Measurements from ENCODE around the gene GALNT12. TPM values are rescaled to one million over a fixed set of nuclear protein-coding genes. Genes with fewer than 3 reads are reported as not detected.

Gene GALNT12
- total RNA-seq, 1 donor from 2014 or later = 11.1 TPM

DNA sequence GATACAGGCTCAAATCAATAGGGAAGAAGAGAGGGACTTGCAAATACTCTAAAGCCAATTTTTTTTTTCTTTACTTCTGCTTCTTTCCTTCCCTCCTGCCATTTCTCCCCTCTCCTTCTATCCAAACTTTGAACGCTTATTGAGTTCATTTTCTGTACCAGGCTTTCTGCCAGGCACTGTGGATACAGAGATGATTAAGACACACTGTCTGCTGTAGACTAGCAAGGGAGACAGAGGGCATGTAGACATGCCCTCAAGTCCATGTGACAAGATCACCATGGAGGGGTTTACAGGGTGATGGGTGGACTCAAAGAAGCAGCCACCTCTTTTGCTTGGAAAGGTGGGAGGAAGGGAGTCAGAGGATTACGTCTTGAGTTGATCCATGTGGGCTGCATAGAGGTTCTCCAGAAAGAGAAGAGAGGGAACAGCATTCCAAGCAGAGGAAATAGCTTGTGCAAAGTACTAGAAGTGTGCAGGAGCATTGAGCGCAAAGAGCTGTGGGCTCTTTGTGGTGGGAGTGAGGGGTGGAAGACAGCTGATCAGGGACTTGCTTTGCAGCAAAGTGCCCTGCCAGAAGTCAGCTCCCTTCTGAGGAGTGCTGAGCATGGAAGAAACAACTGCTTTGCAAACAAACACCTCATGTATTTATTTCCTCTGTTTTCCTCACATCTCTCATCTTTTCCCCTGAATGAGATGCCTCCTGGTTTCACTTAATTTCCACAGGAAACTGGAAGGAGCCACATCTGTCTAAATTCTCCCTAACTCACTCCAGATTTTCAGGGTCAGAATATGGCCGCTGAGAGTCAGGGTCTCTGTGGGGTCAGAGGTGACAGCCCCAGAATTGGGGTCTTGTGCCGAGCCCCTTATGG lies 71.9 kb downstream of the GALNT12 start:
- no peak for DNase-seq (ENCODE audit: low spot score)

DNA sequence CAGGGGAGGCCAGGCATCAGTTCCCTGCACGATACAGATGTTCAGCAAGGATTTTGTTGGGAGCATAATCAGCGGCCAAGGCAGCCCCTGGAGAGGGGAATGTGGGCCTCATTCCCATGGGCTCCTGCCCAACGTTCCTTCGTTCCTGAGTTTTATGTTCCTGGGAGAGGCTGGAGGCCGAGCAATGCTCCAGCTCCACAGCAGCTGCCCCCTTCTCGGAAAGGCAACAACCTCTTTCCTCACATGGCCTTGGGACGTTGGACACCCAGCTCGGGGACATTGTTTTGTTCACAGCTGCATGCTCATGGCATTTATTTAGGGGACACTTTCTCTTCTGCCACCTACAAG lies 72.5 kb downstream of the GALNT12 start:
- DNase-seq (ENCODE audit: low spot score) = peak; percentile 72

DNA sequence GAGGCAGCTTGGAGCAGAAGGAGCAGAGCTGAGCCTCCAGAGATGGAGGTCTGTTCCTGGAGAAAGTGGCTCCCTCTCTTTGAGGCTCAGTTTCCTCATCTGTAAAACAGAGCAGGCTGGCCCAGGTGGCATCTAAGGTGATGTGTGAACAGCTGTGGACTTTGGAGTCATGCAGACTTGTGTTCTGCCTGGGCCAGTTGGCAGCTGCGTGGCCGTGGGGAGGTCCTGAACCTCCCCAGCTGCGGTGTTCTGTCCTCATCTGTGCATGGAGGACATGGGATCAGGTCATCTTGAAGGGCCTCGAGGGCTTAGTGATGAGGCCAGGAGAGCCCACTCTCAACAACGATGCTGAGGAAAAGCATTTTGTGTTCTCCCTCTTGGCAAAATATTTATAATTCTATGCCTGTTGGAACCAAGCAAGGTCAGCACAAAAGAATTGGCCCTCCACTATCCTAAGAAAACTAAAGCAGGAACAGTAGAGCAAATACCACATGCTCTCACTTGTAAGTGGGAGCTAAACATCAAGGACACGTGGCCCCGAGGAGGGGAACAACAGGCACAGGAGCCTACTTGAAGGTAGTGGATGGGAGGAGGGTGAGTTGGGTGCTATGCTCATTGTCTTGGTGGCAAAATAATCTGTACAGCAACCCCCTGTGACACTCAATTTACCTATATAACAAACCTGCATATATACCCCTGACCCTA lies 73.0 kb downstream of the GALNT12 start:
- DNase-seq (ENCODE audit: low spot score) = no peak

DNA sequence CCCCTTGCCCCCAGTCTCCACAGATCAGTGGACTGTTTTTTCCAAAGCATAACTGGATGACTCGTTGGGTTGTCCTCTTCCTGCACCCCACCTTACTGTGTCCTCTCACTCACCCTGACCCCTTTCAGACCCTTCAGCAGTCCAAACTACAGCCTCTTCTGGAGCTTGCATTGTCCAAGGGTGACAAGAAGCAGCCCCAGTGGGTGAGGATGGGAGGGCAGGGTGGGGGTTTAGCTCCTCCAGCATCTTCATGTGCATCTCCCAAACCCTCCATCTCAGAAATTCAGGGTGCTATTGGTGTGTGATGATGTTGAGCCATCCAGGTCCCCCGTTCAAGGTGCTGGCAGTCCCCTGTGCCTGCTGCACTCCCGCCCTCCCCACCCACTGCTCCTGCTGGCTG lies 73.9 kb downstream of the GALNT12 start:
- no peak for DNase-seq (ENCODE audit: low spot score)

DNA sequence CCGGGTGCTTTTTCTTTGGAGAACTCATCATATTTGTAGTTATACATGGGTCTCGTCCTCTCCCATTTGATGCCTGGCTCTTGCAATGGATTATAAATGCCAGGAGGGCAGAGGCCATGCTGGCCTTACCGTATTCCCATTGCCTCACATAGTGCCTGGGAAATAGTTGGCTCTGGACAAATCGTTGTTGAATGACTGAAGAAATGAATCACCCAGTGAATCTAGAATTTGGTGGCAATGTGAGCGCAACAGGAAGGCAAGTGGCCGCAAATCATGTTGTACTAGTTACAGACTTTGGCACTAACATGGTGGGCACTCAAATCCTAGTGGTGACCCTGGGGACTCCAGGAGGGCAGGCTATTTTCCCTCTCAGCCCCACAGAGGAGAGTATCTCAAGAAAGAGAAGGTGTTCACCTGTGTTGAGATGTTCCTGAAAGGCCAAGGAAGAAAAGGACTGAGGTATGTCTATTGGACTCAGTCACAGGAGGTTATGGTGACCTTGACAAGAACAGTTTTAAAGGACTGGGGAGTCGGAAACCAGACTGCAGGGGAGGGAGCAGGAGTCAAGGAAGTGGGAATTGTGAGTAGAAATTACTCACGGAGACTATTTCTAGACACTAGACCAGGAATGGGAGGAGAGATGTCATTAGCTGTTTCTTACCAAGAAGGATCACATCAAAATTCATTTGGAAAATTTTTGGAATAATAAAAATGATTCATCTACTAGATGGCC lies 74.5 kb downstream of the GALNT12 start:
- DNase-seq (ENCODE audit: low spot score) = no peak

DNA sequence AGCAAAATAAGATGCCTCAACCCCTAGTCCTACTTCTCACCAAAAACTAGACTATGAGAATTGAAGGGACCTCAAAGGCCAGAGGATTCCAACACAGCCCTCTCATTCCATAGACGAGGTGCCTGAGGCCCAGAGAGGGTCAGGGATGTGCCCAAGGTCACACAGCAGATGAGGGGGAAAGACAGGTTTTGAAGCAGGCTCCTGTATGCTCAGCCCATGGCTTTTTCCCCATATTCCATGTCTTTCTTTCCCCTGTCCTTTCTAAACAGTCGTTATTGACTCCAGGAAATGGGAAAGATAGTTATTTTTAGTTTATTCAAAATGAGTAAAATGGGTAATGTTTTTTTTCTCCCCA lies 75.1 kb downstream of the GALNT12 start:
- DNase-seq (ENCODE audit: low spot score) = no peak

DNA sequence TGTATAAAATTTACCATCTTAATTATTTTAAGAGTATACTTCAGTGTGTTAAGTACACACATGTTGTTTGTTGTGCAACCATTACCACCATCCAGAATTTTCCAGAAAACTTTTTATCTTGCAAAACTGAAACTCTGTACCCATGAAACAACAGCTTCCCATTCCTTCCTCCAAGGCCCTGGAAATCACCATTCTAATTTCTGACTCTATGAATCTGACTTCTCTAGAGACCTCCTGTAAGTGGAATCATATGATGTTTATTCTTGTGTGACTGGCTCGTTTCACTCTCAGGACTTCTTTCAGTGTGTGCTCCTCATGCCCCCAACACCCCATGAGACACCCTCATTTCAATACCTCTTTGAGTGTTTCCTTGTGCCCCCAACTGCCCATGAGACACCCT lies 75.8 kb downstream of the GALNT12 start:
- DNase-seq (ENCODE audit: low spot score) = no peak

DNA sequence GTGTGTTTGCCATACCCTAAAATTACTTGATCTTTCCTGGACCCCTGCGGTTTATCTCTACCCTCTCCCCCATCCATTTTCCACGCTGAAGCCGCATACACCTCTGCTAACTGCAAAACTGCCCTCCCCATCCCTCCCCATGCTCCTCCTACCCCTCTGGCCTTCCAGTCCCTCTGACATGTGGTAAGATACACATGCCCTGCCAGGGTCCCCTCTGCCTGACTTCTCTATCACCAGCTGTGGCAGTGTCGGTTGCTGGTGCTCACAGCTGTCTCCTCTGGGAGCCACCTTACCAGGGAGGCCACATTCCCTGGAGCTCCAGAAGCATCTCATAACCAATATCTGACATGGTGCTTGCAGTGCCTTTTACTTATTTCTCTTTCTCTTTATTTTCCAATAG lies 77.4 kb downstream of the GALNT12 start:
- DNase-seq (ENCODE audit: low spot score) = no peak

DNA sequence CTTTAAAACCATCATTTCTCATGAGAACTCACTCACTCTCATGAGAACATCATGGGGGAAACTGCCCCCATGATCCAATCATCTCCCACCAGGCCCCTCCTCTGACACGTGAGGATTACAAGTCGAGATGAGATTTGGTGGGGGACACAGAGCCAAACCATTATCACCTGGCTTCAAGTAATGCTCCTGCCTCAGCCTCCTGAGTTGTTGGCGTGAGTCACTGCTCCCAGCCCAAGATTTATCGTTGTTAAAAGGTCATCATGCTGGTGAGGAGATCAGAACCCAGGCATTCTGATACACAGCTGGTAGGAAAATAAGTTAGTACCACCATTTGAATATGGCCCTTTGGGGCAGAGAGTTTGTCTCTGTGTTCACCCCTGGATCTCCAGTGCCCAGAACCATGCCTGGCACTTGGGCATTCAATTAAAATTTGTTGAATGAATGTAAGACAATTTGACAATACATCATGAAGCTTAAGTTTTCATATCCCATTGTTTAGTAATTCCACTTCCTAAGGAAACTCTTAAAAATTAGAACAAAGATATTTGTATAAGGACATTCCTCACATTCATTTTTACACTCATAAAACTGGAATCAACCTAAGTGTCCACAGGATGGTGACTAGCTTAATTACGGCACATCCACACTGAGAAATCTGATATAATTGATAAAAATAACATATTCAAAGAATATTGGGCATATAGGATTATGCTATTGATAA lies 78.3 kb downstream of the GALNT12 start:
- no peak for DNase-seq (ENCODE audit: low spot score)

DNA sequence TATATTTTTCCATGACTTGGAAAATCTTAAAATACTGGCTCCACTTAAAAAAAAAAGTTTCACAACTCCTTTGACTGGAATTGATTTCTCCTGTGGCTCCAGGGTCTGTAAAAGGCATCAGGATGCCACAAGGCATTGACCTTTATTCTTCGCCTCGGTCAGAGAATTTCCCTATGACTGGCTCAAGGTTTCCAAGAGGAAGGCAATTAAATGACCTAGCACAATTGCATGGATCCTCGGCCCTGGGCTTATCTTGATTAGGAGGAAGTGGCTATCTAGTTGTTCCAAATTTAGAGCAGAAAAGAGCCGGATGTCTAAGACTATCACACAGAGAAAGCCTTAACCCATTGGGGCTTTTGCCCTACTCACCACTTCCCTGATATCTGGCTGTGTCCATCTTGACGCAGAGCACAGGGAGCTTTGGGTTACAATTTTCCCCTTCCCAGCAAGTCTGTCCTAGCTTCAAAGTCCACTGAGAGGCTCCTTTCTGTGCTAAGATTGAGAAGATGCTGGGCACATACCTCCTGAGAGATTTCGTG lies 79.3 kb downstream of the GALNT12 start:
- no peak for DNase-seq (ENCODE audit: low spot score)

DNA sequence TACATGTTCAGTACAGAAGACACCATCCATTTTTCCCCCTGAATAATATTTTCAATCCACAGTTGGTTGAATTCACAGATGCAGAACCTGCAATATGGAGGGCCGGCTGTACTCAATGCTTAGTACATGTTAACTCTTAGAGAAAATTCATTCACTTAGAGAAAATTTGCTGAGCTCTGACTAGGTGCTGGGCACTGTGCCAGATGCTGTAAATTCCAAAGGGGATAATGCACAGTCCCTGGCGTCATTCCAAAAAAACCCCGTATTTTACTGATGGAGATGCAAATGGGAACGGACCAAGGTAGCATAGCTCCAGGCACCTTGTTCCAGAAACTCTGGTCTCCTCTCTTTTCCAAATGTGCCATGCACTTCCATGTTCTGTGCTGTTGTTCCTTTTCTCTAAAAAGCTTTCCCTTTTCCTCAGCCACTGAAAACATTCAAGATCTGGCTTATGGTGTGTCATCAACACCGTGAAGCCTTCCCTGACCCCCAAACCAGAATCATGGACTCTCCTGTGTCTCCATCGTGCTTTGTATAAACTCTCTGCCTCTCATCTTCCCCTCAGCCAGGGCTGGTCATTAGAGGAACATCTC lies 80.5 kb downstream of the GALNT12 start:
- DNase-seq (ENCODE audit: low spot score) = no peak

DNA sequence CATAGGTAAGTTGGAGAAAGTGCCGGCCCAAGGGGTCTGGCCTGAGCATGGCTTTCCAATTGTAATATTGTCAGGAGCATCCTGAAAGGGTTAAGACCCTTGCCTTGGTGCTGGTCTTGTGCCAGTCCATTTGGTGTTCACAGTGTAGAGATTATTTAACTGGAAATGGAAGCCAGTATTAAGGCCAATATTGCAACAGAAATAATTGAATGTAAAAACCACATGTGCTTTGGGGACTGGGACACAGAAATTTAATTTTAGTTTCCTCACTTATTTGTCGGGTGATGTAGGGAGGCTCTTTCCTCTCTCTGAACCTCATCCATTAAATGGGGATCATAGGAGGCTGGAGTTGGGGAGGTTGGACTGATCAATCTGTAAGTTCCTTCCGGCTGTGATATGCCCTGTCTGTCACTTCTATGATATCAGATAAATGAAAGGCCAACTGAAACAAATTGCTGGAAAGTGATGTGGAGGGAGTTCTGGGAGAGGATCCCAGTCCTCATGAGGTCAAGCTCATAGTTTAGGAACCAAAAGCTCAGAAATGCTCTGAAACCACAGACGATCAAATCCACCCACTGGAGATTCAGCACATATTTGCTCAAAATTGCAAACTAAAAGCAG lies 81.4 kb downstream of the GALNT12 start:
- DNase-seq (ENCODE audit: low spot score) = peak; percentile 63

DNA sequence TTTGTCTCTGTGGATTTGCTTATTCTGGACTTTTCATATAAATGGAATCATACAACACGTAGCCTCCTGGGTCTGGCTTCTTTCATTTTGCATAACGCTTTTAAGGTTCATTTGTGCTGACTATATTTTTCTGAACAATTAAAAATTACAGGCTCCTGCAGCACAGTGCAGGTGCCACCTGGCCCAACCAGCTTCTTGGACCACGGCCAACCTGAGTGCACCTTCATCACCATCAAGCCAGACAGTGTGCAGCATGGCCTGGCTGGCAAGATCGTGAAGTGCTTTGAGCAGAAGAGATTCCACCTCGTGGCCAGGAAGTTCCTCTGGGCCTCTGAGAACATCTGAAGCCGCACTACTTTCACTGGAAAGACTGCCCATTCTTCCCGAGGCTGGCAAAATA lies 82.8 kb downstream of the GALNT12 start:
- no peak for DNase-seq (ENCODE audit: low spot score)

DNA sequence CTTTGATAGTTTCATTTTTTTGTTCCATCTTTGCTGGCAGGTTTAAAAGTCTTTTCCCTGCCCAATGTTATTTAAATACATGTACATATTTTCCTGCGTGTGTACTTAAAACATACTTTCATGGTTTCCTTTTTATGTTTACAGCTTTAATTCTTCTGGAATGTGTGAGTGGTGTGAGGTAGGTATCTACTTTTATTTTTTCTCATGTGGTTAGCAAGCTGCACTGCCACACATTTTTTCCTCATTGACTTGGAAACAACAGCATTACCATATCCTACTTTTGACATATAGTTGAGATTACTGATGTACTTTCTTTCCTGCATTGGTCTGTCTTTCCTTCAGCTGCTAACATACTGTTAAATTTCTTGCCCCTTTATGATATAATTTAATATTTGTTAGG lies 84.8 kb downstream of the GALNT12 start:
- no peak for DNase-seq (ENCODE audit: low spot score)

DNA sequence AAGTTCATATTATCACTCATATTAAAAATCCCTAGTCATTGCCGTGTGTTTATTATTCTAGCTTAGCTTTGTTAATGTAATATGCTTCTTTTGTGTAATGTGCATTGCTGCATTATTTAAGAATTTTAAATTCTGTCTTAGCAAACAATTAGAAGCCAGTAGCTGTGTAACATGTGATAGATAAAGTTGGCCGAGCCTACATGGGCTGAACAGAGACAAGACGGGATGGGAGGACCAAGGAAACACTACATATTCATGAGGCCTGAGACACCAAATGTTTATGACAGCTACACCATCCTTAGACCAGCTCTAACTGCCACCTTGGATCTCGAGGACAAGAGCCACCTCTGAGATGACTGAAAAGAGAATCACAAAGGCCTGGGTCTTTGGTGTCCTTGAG lies 85.2 kb downstream of the GALNT12 start:
- DNase-seq (ENCODE audit: low spot score) = no peak

DNA sequence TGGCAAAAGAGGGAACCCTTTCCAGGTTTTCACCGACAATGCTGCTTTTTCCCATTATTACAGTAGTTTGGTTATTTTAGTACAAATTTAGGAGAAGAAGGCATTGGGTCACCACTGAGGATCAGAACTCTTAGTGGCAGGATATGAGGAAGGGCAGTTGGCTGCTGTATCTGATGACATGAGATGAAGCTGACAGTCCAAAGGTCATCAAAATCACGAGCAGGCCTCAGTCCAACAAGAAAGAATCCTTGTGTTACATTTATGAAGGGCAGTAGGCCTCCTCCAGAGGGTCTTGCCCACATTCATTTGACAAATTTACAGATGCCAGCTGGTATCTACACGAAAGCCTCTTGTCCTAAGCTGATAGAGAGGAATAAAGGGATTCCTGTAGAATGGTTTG lies 86.7 kb downstream of the GALNT12 start:
- DNase-seq (ENCODE audit: low spot score) = no peak

DNA sequence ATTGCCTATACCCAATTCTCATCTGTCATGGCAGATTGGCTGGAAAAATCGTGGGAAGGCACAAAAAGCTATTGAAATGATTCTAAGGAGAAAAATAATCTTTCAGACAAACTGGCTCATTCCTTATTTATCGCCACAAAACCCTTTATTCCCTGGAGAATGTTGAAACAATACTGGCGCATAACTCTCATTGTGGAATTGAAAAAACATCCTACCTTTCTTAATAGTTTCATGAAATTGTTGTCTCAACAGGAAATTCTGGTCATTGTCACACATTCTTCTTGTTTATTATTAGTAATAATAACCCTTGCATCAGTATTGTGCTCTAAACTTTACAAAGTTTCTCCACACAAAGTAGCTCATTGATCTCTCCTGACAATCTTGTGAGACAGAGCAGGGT lies 87.3 kb downstream of the GALNT12 start:
- DNase-seq (ENCODE audit: low spot score) = no peak

DNA sequence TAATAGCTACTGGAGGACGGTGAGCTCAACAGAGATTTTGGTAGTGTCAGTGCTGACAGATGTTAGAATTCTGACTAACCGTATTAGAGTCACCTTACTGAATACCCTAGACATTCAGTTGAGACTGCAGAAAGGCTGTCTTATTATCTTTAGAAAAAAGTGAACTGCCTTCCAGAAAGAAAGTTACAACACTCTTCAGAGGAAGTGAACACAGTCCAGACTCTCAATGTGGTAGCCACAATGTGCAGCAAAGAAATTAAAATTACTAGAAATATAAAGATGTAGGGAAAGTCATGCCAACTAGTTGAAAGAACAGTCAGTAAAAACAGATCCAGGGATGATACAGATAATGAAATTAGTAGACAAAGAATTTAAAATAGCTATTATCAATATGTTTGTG lies 89.2 kb downstream of the GALNT12 start:
- DNase-seq (ENCODE audit: low spot score) = no peak

DNA sequence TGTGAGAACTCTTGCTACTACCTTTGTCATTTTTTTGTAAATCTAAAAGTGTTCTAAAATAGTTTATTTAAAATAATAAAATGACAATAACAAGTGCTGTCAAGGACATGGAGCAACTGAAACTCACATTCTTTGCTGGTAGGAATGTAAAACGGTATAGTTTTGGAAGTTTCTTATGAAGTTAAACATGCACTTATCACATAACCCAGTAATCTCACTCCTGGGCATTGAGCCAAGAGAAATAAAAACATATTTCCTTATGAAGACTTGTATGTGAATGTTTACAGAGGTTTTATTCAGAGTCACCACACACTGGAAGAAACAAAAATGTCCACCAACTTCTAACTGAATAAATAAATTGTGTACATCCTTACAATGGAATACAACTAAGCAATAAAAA lies 90.3 kb downstream of the GALNT12 start:
- DNase-seq (ENCODE audit: low spot score) = peak; percentile 61

DNA sequence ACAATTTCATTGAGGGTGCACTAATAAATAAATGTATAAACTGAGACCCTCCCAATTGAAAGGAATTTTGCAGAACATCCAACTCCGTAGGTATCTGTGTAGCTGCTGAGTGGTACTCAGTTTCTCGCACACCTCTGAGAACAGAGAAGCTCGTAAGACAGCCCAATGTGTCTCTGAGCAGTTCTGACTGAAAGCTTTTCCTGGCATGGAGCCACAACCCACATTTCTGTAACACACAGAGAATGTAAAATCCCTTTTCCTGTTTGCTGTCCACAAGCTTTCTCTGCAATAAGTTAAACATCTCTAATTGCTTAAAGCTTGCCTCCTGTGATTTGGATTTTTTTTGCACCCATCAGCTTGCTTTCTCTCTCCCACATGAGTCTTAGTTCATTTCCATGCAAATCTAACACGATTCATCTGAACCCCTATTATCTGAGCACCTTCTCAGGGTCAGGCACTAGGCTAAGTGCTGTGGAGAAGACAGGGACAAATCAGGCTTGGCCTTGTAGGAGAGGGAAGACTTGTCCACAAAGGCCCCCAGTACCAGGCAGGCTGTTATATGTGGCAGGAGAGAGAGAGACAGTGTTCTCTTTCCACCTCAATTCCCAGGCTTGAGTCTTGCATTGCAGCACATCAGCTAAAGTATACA lies 92.1 kb downstream of the GALNT12 start:
- DNase-seq (ENCODE audit: low spot score) = peak; percentile 93
